Hippocampal formation (tissue), 2 donors: ENCODE results near the gene C8G.

Experiments
- DNase-seq, 2 donors: peaks; one replicate each; lab custom pipeline; 2025; lab: John Stamatoyannopoulos, UW

C8G gene

DNA sequence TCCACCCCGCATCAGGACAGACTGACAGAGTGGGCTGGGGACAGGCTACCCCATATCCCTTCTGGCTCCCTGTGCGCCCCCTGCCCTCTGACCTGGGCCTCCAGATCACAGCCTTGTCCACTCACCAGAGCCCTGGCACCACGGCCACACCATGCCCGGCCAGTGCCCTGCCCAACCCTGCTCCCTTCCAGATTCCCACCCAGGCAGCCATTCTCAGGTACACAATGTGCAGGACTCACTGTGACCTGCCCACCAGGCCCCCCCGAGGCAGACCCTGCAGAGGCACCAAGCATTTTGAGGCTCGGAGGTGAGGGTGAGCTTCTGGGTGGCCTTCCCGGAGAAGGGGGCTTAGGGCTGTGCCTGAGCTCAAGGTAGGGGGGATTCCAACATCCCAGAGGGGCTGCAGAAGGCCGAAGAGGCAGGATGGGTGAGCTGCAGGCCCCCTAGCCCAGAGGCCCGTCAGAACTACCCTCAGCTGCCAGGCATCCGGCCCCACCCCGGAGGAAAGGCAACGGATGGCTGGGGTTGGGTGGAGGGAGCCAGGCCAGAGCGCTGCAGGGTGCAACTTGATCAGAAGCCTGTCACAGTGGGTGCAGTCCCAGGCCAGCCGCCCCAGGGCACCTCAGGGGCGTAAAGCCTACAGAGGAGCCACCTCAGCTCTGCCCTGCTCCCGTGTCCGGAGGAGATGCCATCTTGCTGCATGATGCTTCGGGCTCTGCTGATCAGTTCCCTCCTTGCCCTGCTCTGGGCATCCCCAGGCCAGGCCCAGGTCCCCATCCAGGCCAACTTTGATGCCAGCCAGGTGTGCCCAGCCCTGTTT, 37.4 kb downstream of the C8G start, which contains the start of gene LCNL1:
Gene LCNL1, plus strand, starts transcription at position 762 of the 820 bp plus-strand sequence. CDS start 594 bp downstream, outside the sequence.
- DNase-seq, result peak in 1 of 2 donors; percentile 67

DNA sequence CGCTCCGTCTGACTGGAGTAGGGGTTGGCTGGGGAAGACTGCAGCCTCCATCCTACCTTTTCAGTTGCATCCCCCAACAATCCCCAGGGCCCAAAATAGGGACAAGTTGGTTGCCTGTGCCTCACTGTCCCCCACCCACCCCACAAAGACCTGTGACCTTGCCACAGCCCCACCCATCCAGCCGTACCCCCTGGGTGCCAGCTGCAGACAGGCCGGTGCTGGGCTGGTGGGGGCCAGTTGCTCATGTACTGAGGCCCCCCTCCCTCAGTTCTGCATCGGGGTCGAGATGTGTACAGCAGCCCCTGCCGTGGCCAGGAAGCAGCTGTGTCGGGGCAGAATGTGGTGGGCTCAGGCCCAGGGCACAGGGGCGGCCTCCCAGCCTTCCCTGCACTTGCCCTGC, 38.1 kb downstream of the C8G start:
- no peak for DNase-seq

- DNase-seq, result no peak
Measured at GRCh38 chr9:136983656-136984314, 38.7 kb downstream of the C8G start.

DNA sequence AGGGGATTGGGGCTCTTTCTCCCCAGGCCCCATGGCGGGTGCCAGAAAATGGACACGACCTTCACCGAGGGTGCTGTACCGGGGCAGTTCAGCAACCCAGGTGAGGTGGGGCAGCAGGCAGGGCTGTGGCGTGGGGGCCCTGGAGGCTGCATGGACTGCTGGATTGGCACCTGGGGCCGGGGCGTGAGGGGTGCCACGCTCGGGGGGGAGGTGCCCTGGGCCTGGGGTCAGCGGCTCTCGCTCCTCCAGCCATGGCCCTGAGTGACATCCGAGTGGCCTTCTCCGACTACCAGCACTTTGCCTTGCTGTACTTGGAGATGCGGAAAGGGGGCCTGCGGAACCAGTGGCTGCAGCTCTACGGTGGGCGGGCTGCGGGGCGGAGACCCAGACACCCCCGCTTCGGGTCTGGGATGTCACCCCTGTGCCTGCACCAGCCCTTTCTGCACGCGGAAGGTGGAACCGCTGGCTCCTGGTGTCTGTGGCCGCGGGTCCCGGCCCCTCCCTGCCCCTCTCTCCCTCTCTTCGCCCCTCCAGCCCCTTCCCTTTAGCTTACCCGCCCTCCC, 39.5 kb downstream of the C8G start:
- no peak for DNase-seq

DNA sequence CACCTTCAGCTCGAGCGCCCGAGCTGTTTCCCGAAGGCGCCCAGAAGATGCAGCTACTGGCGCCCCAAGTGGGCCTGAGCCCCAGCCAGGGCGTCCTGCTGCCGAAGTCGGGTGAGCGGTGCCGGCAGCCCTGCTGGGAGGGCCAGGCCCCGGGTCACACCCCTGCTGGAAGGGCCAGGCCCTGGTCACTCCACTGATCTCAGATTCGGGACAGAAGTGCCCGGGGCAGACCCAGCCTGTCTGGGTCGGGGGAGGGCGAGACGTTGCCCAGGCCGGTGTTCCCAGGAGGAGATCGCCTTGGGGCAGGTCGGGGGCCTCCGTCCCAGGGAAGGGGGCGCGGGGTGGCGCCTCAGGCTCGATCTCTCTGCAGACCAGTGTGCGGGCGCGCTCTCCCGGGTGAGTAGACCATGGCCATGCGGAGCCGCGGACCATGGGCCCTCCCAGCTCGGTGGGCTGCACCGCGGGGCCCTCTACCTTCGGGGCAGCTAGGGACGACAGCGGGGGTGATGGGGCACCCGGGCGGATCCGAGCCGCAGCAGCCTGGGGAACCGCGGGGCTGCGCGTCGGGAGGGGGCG, 40.1 kb downstream of the C8G start:
- DNase-seq, result no peak

DNA sequence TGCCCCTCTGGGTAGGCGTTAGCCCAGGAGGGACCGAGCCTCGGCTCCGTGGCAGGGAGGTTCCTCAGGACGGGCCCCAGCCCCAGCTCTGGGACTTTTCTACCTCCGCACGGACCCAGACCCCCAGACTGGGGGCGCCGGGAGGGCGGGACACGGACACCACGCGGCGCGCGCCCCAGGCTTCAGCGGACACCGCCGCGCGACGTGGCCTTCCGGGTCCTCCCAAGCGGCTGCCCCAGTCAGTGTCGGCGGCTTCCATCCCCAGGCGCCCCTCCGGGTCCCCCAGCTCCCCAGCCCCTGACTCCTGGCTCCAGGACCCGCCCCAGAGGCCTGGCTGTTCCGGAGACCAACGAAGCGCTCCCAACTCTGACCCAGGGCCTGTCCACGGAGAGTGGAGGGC, 40.8 kb downstream of the C8G start:
- DNase-seq, result no peak

GRCh38 chr9:136988872-136989271, 43.8 kb downstream of the C8G start:
- no peak for DNase-seq

DNA sequence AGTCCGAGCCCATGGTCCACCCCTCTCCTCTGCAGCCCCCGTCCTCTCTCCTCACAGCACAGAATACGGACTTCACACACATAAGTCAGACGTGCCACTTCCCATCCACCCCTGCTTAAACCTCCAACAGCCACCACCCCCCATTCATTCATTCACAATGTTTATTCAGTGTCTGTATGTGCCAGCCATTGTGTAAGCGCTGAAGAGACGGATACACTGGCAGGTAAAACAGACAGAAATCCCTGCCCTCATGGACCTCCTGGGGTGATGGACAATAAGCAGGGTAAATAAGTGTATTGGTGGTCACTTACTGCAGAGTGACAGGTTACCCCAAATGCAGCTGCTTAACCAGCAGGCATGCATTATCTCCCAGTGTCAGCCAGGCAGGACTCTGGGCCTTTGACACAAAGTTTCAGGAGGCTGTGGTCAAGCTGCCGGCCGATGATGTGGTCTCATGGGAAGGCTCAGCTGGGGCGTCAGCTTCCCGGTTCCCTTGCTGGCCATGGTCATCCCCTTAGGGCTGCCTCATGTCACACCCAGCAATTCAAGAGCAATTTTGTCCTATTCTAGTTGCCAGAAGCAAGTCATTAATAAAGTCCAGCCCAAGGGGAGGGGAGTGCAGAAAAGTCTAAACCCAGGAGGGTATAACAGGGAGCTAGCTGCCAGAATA, 45.3 kb downstream of the C8G start:
- DNase-seq, result no peak

DNA sequence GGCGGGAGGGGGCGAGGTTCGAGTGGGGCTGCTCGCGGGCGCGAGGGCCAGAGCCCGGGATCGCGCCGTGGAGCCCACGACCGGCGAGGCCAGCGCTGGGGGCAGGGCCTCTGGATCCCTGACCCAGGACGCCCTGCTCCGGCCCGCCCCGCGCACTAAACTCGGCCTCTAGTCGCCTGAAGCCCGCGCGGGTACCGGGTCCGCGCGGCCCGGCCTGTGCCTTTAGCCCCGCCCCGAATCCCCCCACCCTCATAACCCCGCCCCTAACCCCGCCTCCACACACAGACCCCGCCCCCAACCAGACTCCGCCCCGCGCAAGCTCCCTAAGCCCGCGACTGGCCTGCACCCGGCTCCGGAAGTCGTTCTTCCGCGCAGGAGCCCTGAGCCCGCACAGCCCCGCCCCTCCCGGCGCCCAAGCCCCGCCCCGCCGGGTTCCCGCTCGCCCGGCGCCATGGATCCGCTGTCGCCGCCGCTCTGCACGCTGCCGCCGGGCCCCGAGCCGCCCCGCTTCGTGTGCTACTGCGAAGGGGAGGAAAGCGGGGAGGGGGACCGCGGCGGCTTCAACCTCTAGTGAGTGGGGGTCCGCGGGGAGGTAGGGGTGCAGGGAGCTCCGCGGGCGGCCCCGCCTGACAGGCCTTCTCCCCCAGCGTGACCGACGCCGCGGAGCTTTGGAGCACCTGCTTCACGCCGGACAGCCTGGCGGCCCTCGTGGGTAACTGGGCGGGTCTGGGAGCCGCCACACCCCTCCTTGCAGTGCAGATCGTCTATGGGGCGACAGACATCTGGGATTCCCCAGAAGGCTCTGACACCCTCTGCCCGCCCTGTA, 47.2 kb downstream of the C8G start, which contains the start of gene PAXX:
Gene PAXX, plus strand, starts transcription at position 430 of the 826 bp plus-strand sequence. Its CDS starts 22 bp downstream, at position 452.
- DNase-seq, result peak; percentile 76 to 87

GRCh38 chr9:136992819-136993369, 47.9 kb downstream of the C8G start:
- no peak for DNase-seq

GRCh38 chr9:136994180-136994887, 49.3 kb downstream of the C8G start:
- DNase-seq, result no peak

GRCh38 chr9:136994888-136995230, 49.8 kb downstream of the C8G start:
- no peak for DNase-seq

DNA sequence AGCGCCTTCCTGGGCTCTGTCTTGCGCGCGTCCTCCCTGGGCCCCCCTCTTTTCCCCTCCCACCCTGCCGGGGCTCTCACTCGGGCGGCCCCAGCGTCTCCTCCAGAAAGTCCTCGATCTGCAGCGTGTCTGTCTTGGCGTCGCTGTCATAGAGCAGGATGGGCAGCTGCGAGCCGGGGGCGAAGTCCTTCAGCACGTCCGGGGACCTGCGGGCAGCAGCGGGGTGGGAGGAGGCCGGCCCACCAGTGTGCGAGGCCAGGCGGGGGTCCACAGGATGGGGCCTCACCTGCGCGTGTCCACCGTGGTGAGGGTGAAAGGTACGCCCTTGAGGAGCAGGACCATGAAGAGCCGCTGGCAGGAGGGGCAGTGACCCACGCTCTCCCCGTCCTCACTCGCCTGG, 50.3 kb downstream of the C8G start:
- DNase-seq, result no peak

DNA sequence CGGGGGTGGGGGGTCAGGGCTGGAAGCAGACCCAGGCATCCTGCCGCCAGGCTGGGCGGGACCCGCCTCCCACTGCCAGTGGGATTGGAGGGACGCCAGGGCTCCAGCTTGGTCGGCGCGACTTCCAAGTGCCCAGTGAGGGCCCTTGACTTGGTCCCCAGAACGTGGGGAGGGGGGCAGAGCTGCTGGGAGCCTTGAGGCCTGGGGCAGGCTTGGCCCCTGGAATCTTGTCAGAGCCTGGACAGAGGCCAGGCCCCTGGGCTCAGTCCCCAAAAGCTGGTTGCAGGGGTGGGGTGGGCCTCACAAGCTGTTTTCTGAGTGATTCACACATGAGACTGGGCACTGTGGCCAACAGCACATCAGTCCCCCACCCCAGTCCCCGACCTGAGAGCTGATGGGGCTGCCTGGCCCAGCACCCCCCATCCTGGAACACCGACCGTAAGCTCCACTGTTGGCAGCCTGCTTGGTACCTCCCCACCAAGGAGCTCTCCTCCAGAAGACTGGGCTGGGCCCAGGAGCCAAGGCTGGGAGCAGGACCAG, 50.8 kb downstream of the C8G start:
- no peak for DNase-seq
